Hematopoietic multipotent progenitor cell treated with erythropoietin and hydrocortisone succinate and interleukin-3 and kit ligand, for 8 days (in vitro differentiated cells): ENCODE results near the gene ADCY2.

Experiments
- DNase-seq: peaks from one replicate; pipeline ENCODE4 v3.0.0-alpha.2; 2015

The ADCY2 gene

DNA sequence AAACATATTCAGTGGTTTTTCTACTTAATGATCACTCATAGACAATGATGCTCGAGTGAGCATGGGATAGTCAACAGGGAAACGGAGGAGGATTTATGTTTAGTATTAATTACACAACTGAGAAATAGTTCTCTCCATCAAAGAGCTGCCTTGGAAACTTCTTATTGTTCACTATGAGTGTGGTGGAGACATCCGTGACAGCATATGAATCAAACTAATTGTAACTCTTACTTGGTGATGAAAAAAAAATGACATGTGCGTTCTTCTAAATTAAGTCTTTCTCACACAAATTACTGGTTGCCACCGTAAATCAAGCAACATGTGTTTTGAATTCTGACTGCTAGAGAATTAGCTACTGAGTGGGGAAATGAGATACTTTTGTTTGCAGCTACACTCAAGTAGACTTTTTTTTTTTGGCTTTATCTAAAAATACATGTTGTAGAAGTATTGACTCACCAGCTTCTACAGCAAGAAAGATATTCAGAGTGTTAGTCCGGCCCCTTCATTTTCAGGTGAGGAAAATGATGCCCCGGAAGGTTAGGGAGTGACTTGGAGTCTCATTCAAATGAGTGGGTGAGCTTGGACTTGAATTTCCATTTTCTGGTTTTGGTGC is 275.5 kb downstream of the ADCY2 start:
- DNase-seq = no peak

DNA sequence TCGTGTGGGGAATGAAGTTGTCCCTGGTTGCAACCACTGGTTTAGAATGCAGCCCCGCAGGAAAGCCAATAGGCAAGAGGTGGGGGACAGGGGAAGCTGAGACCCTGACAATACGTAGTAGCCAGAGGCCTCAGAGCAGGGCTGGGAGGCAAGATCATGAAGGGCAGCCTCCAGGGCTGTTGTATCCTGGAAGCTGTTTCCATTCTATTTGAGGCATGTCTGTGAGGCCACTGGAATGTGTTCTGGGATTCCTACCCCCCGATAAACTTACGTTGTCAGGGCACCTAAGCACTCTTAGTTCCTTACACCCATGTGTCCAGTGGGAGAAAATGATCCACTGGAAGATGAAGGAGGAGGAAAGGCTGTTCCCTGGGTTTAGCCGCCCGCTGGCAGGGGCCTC is 277.7 kb downstream of the ADCY2 start:
- no peak for DNase-seq

DNA sequence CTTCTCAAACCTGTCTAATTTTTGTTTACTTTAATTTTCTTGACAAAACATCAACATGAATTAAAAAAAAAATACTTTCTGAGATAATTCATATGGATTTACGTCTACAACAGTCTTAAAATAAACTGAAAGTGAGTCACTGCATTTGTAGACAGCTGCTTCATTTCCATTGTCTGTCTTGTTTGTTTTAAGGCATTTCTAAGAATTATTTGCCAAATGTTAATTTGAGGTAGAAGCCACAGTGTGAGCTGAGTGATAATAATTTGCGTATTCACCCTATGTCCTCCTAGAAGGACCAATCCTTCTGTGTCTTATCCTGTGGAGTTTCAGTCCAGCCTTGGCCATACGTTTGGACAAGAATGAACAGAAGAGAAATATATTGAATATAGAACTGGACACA is 280.5 kb downstream of the ADCY2 start:
- no peak for DNase-seq

DNA sequence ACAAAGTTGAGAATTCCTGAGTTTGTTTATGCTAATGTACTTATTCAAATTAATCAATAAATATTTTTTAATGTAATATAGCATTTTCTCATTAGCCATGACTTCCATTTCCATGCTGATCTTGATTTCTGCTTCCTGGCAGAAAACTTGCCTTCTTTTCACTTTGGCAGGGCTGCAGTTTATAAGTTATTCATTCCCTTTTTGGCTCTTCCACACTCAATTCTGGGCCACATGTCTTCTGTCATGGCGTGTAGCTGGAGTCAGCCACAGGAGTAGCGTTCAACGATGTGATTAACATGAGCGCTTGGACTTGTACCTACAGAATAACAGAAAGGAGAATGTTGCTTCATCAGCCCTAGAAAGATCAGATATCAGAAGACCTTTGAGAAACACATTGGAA is 282.1 kb downstream of the ADCY2 start:
- DNase-seq = no peak

DNA sequence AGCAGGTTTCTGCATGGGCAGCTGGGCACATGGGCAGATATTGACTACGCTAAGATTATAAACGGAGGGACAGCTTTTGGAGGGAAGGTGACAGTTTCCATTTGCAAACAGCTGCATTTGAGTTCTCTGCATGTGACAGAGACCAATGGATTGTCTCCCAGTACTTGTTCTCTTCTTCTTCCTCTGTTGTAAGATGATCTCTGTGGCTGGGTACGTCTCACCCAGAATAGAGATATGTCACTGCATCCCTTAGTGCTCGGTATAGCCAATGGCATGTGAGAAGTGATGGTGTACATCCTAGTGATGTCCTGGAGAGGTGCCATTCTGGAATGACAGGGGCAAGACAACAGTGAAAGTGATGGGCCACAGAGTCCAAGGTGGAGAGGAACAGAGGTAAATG is 283.7 kb downstream of the ADCY2 start:
- no peak for DNase-seq

DNA sequence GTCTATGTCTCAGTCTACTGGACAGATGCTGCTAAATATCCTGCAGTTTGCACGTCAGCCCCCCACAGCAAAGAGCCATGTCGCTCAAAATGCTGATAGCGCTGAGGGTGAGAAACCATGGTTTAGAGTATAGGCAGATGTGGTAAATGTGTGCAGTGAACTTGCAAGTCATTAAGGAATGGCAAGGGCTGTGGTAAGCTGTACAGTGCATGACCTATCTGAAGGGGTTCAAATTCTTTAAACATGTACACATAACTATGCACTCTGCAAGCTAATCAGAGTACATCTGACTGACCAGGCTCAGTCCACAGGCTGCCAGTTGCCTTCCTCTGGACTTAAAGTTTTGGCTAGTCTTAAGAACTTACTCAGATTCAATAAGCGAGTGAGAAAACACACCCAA is 284.3 kb downstream of the ADCY2 start:
- DNase-seq = no peak

DNA sequence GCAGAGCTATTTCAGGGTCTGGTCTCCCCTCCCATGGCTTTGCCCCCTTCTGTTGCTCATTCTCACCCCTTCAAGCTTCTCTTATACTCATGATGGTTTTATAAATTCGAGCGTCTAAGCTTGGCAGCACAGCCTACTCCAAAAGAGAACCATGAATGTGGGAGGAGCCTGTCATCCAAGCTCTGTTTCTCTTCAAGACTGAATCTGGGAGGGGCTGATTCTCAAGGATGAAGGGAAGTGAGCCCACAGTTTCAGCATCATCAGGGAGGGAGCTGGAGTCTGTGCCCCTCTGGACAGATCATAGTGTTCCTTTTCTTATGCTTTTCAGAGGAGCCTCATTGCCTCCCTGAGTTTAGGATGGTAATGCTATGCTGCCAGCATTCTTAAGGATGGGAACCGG is 286.4 kb downstream of the ADCY2 start:
- DNase-seq = no peak

DNA sequence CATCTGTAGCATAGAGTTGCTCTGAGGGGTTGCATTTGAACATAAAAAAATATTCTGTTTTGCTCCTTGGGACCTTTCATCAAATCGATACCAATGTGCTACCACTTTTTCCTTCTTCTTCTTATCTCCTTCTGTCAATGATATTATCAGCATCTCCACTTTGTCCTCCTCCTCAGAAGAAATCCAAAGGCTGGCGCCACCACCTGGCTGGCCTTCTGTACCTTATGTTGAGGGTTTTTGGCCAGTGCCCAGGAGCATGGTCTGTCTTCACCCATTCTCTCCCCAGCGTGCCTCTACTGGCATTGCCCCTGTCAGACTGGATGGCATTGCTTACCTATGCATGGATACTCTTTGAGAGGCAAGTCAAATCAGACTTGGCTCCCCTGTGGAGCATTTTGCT is 287.8 kb downstream of the ADCY2 start:
- no peak for DNase-seq

DNA sequence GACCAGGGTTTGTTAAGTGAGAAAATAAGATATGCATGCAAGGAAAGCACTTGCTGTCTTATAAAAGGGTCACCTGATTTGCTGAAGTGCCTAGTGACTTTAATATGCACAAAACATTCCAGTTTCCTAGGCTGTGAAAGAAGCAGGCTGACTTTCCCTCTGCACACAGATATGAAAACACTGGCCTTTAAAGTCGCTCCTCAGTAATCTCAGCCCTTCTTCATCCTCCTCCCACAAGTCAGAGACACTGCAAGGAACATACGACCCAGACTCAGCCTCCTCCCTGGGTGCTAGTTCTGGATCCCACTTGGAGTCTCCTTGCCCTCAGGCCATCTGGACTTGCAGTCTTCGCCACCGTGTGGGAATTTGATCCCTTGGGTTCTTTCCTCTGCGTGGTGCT is 288.9 kb downstream of the ADCY2 start:
- DNase-seq = no peak

DNA sequence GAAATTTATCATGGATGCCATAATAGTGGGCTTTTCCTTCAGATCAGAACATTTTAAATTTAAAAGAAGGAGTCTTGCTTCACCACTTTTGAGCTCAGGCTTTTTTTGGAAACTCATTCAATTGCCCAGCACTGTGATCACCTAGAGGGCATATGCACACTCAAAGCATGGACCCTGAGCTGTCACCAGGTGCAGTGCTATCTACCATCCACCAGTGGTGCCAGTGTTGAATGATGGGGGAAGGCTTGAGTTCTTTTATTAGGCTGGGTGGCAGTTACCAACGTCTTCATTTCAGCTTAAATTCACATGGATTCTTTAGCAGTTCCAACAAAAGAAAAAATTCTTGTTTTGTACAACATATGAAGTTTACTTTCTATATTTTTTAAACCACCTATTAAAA is 290.9 kb downstream of the ADCY2 start:
- DNase-seq = no peak

DNA sequence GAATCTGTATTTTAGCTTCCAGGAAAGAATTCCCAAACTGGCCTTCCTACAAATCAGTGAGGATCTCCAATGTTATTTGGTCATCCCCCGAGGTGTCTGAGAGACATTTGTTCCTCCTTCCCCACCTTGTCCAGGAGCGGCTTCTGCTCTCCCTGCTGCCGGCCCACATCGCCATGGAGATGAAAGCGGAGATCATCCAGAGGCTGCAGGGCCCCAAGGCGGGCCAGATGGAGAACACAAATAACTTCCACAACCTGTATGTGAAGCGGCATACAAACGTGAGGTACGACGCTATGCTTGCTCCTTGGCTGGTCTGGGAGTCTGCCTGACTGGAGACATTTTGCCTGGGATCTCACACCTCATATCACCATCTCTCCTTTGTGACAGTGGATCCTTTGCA is 294.6 kb downstream of the ADCY2 start:
- DNase-seq = no peak

DNA sequence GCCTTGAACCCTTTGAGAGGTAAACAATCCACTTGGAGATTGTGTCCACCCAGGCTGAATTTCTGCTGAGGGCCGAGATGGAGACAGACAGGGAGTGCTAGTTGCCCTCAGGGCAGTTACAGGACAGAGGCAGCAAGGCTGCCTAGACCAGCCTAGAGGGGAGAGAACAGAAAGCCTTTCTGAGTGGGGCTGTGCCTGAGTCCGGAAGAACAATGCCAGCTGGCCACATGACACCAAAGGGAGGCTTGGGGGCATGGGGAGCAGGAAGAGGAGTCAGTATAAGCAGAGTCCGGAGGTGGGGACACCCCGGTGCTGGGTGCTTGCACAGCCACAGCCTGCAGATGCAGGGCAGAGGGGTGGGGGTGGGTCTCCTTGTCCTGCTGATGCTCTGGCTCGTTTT is 309.3 kb downstream of the ADCY2 start:
- DNase-seq = no peak

DNA sequence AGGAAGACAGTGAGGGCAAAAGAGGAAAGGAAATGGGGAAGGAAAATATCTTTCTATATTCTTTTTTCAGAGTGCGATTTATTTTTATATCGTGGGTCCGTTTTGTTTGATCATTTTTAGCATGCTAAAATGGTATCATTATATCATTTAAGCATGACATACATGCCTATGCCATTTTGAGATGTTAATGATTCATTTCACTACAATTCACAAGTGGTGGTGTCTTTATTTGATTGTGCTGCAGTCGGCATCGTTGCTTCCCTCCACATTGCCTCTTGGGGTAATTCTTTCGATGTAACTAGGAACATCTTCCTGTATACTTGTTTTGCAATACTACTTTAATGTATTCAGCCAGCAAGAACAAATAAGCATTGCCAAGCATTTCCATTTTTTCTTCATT is 309.8 kb downstream of the ADCY2 start:
- no peak for DNase-seq

DNA sequence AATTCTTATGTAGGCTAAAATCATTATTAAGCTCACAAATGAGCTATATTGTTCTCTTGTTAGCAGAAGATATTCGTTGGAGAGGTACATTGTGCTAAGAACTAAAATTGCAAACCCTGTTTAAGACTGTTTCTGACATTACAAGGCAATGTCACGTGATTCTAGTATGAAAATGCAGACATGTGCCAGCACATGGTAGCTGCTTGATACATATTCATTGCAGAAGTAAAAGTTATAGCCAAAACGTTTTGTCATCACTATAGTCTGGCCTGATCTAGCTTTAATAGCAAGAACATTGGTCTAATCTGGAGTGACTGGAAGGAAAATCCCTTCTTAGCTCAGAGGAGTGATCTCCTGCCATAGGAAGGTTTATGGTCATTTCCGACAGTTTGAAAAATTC is 310.3 kb downstream of the ADCY2 start:
- DNase-seq = no peak

DNA sequence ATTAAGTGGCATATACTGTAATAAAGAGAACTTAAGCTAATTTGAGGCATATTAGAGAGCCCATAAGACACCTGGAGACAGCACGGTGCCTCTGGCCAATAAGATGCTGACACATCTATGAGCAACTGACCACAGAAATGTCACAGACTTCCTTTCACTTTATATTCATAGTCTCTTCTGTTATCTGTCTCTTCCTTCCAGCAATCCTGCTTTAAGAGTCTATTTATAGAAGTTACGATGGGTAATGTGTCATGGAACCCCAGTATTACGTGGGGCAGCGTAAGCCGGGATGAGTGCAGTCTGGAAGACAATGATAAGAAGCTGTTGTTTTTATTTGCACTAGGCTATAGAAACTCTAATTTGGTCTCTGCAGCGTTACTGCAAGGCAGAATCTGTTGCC is 318.2 kb downstream of the ADCY2 start:
- DNase-seq = no peak

DNA sequence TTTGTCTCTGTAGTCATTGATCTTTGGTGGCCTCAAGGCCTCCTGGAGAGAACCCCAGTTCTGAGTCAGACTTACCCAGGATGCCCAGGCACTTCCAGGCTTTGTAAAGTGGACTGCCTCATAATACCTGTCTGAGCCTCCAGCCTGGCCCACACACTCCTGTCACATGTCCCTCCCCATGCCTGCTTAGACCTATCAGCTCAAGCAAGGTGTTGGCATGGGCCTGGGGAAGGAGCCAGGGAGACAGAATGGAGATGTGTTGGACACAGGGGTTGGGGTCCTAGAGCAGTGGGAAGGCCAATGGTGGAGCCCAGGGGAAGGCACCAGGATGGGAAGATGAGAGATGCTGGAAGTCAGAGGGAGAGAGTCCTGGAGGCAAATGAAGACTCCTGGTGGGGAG is 318.8 kb downstream of the ADCY2 start:
- DNase-seq = no peak

DNA sequence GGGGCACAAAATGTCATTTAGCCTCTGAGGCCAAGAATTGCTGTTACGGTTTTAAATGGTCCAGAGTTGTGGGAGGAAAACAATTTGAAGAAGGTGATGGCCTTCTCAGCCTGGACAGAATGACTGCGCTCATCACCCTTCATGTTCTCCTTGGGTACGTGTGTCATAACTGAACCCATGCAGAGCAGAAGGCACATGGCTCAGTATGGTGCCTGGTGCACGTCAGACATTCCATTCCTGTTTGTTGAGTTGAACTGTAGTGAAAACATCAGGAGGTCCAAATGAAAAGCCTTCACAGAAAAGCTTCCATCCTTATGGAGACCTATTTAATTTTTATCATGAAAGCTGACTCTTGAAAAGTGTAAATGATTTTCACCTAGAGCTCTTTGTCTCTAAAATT is 321.8 kb downstream of the ADCY2 start:
- DNase-seq = no peak

DNA sequence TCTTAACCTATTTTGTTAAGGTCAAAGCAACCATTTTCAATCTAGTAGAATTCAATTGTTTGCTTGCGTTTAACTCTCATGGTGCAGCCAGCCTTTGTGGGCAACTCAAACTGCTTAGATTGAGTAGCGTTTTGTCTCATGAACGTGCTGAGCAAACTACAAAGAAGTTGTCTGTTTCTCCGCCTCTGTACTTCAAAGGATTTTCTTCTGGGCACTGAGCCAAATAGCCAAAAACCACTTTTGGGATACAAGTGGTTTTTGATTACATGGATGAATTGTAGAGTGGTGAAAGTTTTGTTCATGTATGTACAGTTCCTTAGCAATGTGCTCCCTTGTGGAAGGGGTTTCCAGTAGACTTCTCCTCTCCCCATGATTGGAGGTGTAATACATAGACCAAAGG is 332.1 kb downstream of the ADCY2 start:
- DNase-seq = no peak

DNA sequence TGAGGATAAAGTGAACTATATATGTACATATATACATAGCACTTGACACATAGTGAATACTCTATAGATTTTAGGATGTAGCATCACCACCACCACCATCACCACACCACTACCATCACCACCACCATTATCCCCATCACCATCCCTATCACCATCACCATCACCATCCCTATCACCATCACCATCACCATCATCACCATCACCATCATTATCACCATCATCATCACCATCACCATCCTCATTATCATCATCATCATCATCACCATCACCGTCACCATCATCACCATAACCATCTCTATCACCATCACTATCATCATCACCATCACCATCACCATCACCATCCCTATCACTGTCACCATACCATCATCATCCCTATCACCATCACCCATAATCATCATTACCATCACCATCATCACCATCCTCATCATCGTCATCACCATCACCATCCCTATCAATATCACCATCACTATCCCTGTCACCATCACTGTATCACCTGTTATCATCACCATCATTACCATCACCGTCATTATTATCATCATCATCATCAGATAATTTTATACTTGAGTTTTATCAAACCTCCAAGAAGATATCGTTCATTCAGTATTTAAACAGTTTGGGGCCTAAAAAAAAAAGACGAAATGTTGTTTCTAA is 345.6 kb downstream of the ADCY2 start:
- no peak for DNase-seq

DNA sequence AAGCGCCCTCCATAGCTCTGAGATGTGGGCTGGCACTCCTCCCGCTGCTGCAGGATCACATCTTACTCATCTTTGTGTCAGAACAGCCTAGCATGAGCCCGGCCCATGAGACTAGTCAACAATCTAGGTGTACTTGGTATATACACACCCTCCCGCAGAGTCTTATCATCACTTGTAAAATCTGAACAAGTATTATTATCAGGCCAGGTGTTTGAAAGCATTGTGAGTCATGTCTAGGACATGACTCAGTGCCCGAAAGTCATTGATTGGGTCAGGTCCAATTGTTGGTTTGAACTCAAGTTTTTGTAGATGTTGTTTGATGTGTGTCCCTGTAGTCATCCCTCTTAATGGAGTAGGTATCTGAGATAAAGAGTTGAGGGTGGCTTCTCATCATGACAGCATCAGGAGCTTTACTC is 346.3 kb downstream of the ADCY2 start:
- no peak for DNase-seq

DNA sequence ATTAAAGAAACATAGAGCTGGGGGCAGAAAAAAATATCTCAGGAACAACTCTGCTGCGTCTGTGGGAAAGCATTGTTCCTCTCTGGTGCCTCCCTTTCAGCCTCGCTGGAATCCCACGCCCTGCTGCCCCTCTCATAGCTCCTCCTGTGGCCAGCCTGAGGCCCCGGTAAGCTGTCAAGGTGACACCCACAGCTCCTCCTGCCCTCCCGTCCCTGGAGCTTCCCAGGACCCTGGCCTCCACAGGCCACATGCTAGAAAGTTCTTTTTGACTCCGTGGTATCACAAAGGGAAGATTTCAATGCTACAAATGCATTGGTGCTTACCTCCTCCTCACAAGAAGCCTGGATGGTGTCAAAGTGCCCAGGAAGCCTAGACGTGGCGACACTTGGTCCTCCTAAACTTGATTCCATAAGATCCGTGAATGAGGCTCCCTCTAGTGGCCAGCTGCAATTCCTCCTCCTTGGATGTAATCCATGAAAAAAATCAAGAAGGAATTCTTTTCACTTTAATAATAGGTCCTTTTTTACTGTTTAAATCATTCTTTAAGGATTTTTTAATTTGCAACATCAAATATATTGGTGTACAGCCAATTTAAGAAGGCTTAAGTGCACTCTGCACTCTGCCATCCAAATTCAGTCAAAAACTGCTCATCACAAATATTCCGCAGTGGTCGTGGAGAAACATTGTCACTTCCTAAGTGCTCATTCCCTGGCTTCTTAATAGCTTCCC is 350.1 kb downstream of the ADCY2 start:
- DNase-seq = peak; percentile 58

DNA sequence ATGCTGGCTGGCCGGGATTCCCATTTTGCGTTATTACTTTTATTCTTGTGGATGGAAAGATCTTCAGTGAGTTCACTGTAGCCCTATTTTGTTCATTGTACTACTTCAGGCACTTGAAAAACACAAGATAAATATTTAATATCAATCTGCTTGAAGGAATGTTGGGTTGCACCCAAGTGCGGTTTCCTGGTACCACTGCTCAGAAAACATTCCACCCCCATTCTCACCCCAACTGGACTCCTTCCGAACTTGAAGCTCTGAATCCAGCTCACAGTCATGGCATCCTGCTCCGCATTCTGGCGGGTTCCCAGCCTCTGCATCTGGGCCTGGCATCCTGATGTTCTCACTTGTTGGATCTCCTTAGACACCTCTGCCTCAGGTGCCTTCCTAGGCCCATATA is 351.8 kb downstream of the ADCY2 start:
- DNase-seq = no peak

DNA sequence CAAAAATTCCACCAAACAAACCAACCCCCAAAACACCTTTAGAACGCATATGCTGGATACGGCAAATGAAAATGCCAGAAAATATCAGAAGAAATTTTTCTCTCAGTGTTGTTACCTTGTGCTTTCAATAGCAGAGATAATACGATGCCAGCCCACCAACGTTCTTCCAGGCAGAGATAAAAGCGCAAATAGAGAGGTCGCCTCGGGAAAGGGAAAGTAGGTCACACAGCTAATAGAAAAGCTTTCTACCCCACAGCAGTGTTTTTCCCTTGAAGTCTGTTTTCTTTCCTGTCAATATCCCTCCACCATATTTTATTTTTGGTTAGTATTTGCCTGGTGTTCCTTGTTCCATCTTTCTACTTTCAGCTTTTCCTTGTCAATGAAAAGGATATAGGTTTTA is 353.7 kb downstream of the ADCY2 start:
- no peak for DNase-seq

DNA sequence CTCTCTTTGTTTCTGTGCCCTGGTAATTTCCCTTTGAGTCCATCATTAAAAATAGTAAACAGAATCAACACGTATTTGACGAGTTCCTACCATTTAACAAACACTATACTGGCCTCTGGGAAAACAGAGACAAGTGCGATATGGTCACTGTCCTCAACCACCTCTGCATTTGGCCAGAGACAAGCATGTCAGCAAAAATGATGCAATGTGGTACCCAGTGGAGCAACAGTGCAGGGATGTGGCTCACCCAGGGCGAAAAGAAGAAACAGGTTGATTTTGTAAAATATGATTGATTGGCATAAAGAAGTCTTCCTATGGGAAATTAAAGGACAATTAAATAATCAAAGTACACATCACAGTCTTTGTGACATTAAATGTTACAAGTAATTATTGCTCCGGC is 355.9 kb downstream of the ADCY2 start:
- DNase-seq = no peak

DNA sequence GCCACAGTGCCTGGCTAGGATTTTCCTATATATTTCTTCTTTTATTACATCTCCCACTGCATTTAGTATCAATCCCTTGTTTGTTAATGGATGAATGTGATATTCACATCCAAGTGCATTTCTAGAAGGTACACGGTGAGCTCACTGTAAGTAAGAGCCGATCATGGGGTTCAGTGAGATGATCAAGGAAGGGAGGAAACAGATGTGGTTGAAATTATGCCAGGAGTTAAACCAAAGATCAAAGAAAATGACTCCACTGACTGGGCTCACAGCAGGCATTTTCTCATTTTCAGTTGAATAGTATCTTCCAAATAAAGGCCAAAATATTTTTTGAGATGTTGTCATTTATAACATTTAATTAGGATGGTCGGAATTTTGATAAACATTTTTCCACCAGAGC is 357.2 kb downstream of the ADCY2 start:
- DNase-seq = no peak
